OCI-LY1 (cell line): Measurements from ENCODE around the gene TOP1.

Source experiments
- H2AFZ ChIP-seq: fragments of 200-600 bp; sonication (generic), shearing (Covaris generic); 2 replicates; pipeline ENCODE4 v1.6.0; 2014; ENCODE audit warnings: antibody characterized with exemption, mild to moderate bottlenecking, low read length
- H3F3A ChIP-seq: fragments of 200-600 bp; sonication (generic), shearing (Covaris generic); 2 replicates; pipeline ENCODE4 v1.6.0; 2014; ENCODE audit warnings: mild to moderate bottlenecking, antibody characterized with exemption, low read length, moderate library complexity; ENCODE audit not compliant: insufficient read depth
- H3K27ac ChIP-seq: fragments of 200-600 bp; sonication (generic); 2 replicates; pipeline ENCODE4 v1.5.1; 2014; ENCODE audit warnings: low read length, mixed run types, mild to moderate bottlenecking, low read depth; ENCODE audit not compliant: poor library complexity, severe bottlenecking
- H3K27me3 ChIP-seq: fragments of 200-600 bp; sonication (generic); 2 replicates; pipeline ENCODE4 v1.6.0; 2014; ENCODE audit warnings: antibody characterized with exemption, mild to moderate bottlenecking, low read length, moderate library complexity; ENCODE audit not compliant: insufficient read depth
- H3K36me3 ChIP-seq: fragments of 200-600 bp; sonication (generic); 2 replicates; pipeline ENCODE4 v1.6.1; 2014; ENCODE audit warnings: mild to moderate bottlenecking, antibody characterized with exemption, low read length, moderate library complexity, mixed read lengths; ENCODE audit not compliant: insufficient read depth
- H3K4me1 ChIP-seq: fragments of 200-600 bp; sonication (generic); 2 replicates; pipeline ENCODE4 v1.5.1; 2014; ENCODE audit warnings: mild to moderate bottlenecking, low read length, moderate library complexity; ENCODE audit not compliant: insufficient read depth, severe bottlenecking
- H3K4me2 ChIP-seq: fragments of 200-600 bp; sonication (generic), shearing (Covaris generic); 2 replicates; pipeline ENCODE4 v1.6.1; 2014; ENCODE audit warnings: low read length
- H3K4me3 ChIP-seq: fragments of 200-600 bp; sonication (generic); 2 replicates; pipeline ENCODE4 v1.5.1; 2014; ENCODE audit warnings: low read length, low read depth, mild to moderate bottlenecking, mixed read lengths; ENCODE audit not compliant: poor library complexity, severe bottlenecking
- H3K79me2 ChIP-seq: fragments of 200-600 bp; shearing (Covaris generic); 2 replicates; pipeline ENCODE4 v1.6.1; 2016; ENCODE audit warnings: mixed run types, low read length, mixed read lengths; ENCODE audit not compliant: insufficient read depth
- H3K9ac ChIP-seq: fragments of 200-600 bp; sonication (generic), shearing (Covaris generic); 2 replicates; pipeline ENCODE4 v1.6.1; 2014; ENCODE audit warnings: mild to moderate bottlenecking, low read length, mixed read lengths
- H3K9me2 ChIP-seq: fragments of 200-600 bp; sonication (generic), shearing (Covaris generic); 2 replicates; pipeline ENCODE4 v1.6.1; 2014; ENCODE audit warnings: low read depth, mild to moderate bottlenecking, low read length, mixed read lengths
- H3K9me3 ChIP-seq: fragments of 200-600 bp; shearing (Covaris generic); 2 replicates; pipeline ENCODE4 v1.6.1; 2014; ENCODE audit warnings: low read length, mixed read lengths
- H4K20me1 ChIP-seq: fragments of 200-600 bp; sonication (generic), shearing (Covaris generic); 2 replicates; pipeline ENCODE4 v1.6.0; 2016; ENCODE audit warnings: mild to moderate bottlenecking, low read length; ENCODE audit not compliant: insufficient read depth
- CTCF ChIP-seq: fragments of 200-600 bp; sonication (generic), shearing (Covaris generic); IDR thresholded peaks from 2 replicates; pipeline ENCODE4 v1.5.1; 2017; ENCODE audit warnings: mild to moderate bottlenecking, antibody characterized with exemption, low read length, moderate library complexity, mixed read lengths
- EZH2 ChIP-seq: fragments of 200-600 bp; sonication (generic), shearing (Covaris generic); IDR thresholded peaks from 2 replicates; pipeline ENCODE4 v1.8.0; 2017; ENCODE audit warnings: borderline replicate concordance, mixed run types, mild to moderate bottlenecking, antibody characterized with exemption, low read length, moderate library complexity, mixed read lengths

TOP1 gene

GRCh38 chr20:41170386-41171105, 141.9 kb downstream of the TOP1 start:
- Histone ChIP-seq H3K4me1 (no peaks in the 10 kb centered on the region), H3K9ac (no peak overlapping the region), H2AFZ (no peak overlapping the region), H3K79me2 (no peaks in the 10 kb centered on the region), H3F3A (no peaks in the 10 kb centered on the region), H4K20me1 (no peaks in the 10 kb centered on the region), H3K36me3 (peaks cover 90% of the 10 kb centered on the region), H3K9me2 (no peaks in the 10 kb centered on the region), H3K9me3 (no peaks in the 10 kb centered on the region), H3K4me2 (no peak overlapping the region), H3K27me3 (no peaks in the 10 kb centered on the region), H3K27ac (no peak overlapping the region), H3K4me3 (no peak overlapping the region)
- TF ChIP-seq CTCF = no peak
- no peak for TF ChIP-seq EZH2

GRCh38 chr20:41171736-41172295, 143.2 kb downstream of the TOP1 start:
- H3K36me3 ChIP-seq = peaks cover 90% of the 10 kb centered on the region

GRCh38 chr20:41172296-41173140, 143.9 kb downstream of the TOP1 start:
- TF ChIP-seq EZH2 (no peak), CTCF (no peak)
- no peaks in the 10 kb centered on the region for H3K9me2 ChIP-seq
- H3K27ac ChIP-seq = no peak overlapping the region
- H3K79me2 ChIP-seq = no peaks in the 10 kb centered on the region
- no peaks in the 10 kb centered on the region for H3F3A ChIP-seq
- H3K36me3 ChIP-seq = peaks cover 90% of the 10 kb centered on the region
- no peaks in the 10 kb centered on the region for H3K4me1 ChIP-seq
- no peaks in the 10 kb centered on the region for H3K27me3 ChIP-seq
- H4K20me1 ChIP-seq = no peaks in the 10 kb centered on the region
- H3K4me2 ChIP-seq = no peak overlapping the region
- no peak overlapping the region for H2AFZ ChIP-seq
- H3K4me3 ChIP-seq = no peak overlapping the region
- H3K9ac ChIP-seq = no peak overlapping the region
- H3K9me3 ChIP-seq = no peaks in the 10 kb centered on the region

More at GRCh38 chr20:41171736-41172295, 143.2 kb downstream of the TOP1 start:
- H3K4me1 ChIP-seq = no peaks in the 10 kb centered on the region
- H3K9me3 ChIP-seq = no peaks in the 10 kb centered on the region
- no peaks in the 10 kb centered on the region for H3K27me3 ChIP-seq
- H3K9me2 ChIP-seq = no peaks in the 10 kb centered on the region
- TF ChIP-seq CTCF = no peak
- no peak for TF ChIP-seq EZH2
- H3K4me2 ChIP-seq = no peak overlapping the region
- no peak overlapping the region for H2AFZ ChIP-seq
- no peak overlapping the region for H3K9ac ChIP-seq
- no peaks in the 10 kb centered on the region for H3K79me2 ChIP-seq
- H4K20me1 ChIP-seq = no peaks in the 10 kb centered on the region
- H3K27ac ChIP-seq = no peak overlapping the region
- H3F3A ChIP-seq = no peaks in the 10 kb centered on the region
- H3K4me3 ChIP-seq = no peak overlapping the region
